ENCODE measurements around the gene PFKP.

PFKP gene

GRCh38 chr10:3091921-3092320 is 24.6 kb downstream of the PFKP start:
- peaks cover 13% of the 10 kb centered on the region for H3K4me1 ChIP-seq (ENCODE audit: control insufficient read depth, insufficient read depth, low read length)
- TF ChIP-seq TRIM28 (IDR thresholded peaks at IDR 0.05; ENCODE audit: borderline replicate concordance, low read length), result no peak
- no peak for TF ChIP-seq TSHZ1 (tag by site-specific recombination; IDR thresholded peaks at IDR 0.05; ENCODE audit: borderline replicate concordance)
- no peak for TF ChIP-seq ZNF449 (tag by site-specific recombination; IDR thresholded peaks at IDR 0.05)
- TF ChIP-seq BCL6B (tag by site-specific recombination; IDR thresholded peaks at IDR 0.05), result no peak
- TF ChIP-seq ZNF10 (tag by site-specific recombination; IDR thresholded peaks at IDR 0.05), result no peak
- no peak for TF ChIP-seq ZNF24 (tag by site-specific recombination; IDR thresholded peaks at IDR 0.05)
- TF ChIP-seq ZNF518A (tag by site-specific recombination; conservative IDR thresholded peaks at IDR 0.05; ENCODE audit: low read depth), result no peak
- TF ChIP-seq ZNF548 (tag by site-specific recombination; IDR thresholded peaks at IDR 0.05), result no peak
- TF ChIP-seq YY1 (tag by site-specific recombination; IDR thresholded peaks at IDR 0.05), result no peak
- TF ChIP-seq ZNF677 (tag by site-specific recombination; IDR thresholded peaks at IDR 0.05), result no peak
- no peak for TF ChIP-seq ZNF366 (tag by site-specific recombination; conservative IDR thresholded peaks at IDR 0.05)
- no peak for TF ChIP-seq ZNF521 (tag by site-specific recombination; IDR thresholded peaks at IDR 0.05)
- no peak for TF ChIP-seq ZNF23 (tag by site-specific recombination; IDR thresholded peaks at IDR 0.05; ENCODE audit: borderline replicate concordance)
- no peak for TF ChIP-seq ZNF600 (tag by site-specific recombination; IDR thresholded peaks at IDR 0.05)
- TF ChIP-seq ZNF837 (tag by site-specific recombination; IDR thresholded peaks at IDR 0.05), result no peak
- TF ChIP-seq ZNF423 (tag by site-specific recombination; IDR thresholded peaks at IDR 0.05), result no peak
- H3K4me3 ChIP-seq (ENCODE audit: low read depth, low read length), result no peak overlapping the region
- CTCF ChIA-PET, result interaction anchor here (0.7 to 1.2 kb wide), 2 partner anchors 15 to 69 kb away, joined by 3 to 4 read pairs; no protein-coding TSS in a partner anchor
- no peak overlapping the region for H3K27ac ChIP-seq (ENCODE audit: extremely low read depth, low read depth, low read length)
- H3K9me3 ChIP-seq (ENCODE audit: control insufficient read depth, insufficient read depth, low read depth, low read length), result no peaks in the 10 kb centered on the region
- H3K36me3 ChIP-seq (ENCODE audit: control insufficient read depth in 2 of 2, insufficient read depth in 1 of 2, low read length in 2 of 2), result peaks cover 0 to 20% of the 10 kb centered on the region in 2 experiments; a peak in 2 of 3 replicates
- POLR2A ChIA-PET, result no interaction called here

Measured in HEK293 (cell line).